Measurements from ENCODE around the gene NEK8.
"Not testable (repeated sequence)": the region's sequence is repeated elsewhere in the genome, so short reads cannot be mapped to it uniquely, and the experiment has no call there.

Gene NEK8

GRCh38 chr17:28763804-28764266, 35.2 kb downstream of the NEK8 start:
- DNase-seq (ENCODE audit: low spot score): peak; percentile 82

GRCh38 chr17:28765038-28765437, 36.5 kb downstream of the NEK8 start:
- DNase-seq (ENCODE audit: low spot score): no peak

GRCh38 chr17:28773736-28774135, 45.1 kb downstream of the NEK8 start:
- DNase-seq (ENCODE audit: low spot score): no peak

- no peak for DNase-seq (ENCODE audit: low spot score)
Measured at GRCh38 chr17:28774206-28774605, 45.6 kb downstream of the NEK8 start.

GRCh38 chr17:28777178-28777577, 48.6 kb downstream of the NEK8 start:
- no peak for DNase-seq (ENCODE audit: low spot score)

- not testable (repeated sequence) for DNase-seq (ENCODE audit: low spot score)
Measured at GRCh38 chr17:28779601-28780000, 51.0 kb downstream of the NEK8 start.

- no peak for DNase-seq (ENCODE audit: low spot score)
Measured at GRCh38 chr17:28783161-28783560, 54.6 kb downstream of the NEK8 start.

GRCh38 chr17:28788100-28788499, 59.5 kb downstream of the NEK8 start:
- no peak for DNase-seq (ENCODE audit: low spot score)
